ENCODE results near the gene MAP2K5. TPM values are rescaled to one million over a fixed set of nuclear protein-coding genes. Genes with fewer than 3 reads are reported as not detected.

MAP2K5 gene
- total and polyA plus RNA-seq, 9 of the 15 experiments (the other 6 are each of a cell fraction or from before 2014, with no cell fraction given), result 0.41 to 16.5 (median 7.5) TPM

DNA sequence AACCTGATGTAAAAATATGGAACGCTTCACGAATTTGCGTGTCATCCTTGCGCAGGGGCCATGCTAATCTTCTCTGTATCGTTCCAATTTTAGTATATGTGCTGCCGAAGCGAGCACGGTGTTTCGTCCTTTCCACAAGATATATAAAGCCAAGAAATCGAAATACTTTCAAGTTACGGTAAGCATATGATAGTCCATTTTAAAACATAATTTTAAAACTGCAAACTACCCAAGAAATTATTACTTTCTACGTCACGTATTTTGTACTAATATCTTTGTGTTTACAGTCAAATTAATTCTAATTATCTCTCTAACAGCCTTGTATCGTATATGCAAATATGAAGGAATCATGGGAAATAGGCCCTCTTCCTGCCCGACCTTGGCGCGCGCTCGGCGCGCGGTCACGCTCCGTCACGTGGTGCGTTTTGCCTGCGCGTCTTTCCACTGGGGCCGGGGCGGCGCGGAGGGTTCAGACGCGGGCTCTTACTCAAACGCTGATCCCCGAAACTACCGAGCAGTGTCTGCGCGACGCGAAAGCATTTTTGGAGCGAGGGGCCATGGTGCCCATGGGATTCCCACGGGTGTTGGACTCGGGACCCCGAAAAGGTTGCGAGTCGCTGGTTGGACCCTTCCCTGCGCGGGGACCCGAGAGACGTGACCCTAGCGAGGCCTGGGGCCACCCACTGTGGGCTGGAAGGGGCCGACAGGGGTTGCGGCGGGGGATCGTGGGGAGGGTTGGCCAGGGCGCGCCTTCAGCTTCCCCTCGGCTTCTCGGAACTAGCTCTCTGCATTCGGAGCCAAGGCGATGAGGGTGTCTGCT is 297.6 kb downstream of the MAP2K5 start, which contains the start of gene RNU6-1 (continued):
- TF ChIP-seq ARID1B (IDR thresholded peaks at IDR 0.05), result no peak; the same call in 1 of the 2 replicates
- TF ChIP-seq, protein P1, sequence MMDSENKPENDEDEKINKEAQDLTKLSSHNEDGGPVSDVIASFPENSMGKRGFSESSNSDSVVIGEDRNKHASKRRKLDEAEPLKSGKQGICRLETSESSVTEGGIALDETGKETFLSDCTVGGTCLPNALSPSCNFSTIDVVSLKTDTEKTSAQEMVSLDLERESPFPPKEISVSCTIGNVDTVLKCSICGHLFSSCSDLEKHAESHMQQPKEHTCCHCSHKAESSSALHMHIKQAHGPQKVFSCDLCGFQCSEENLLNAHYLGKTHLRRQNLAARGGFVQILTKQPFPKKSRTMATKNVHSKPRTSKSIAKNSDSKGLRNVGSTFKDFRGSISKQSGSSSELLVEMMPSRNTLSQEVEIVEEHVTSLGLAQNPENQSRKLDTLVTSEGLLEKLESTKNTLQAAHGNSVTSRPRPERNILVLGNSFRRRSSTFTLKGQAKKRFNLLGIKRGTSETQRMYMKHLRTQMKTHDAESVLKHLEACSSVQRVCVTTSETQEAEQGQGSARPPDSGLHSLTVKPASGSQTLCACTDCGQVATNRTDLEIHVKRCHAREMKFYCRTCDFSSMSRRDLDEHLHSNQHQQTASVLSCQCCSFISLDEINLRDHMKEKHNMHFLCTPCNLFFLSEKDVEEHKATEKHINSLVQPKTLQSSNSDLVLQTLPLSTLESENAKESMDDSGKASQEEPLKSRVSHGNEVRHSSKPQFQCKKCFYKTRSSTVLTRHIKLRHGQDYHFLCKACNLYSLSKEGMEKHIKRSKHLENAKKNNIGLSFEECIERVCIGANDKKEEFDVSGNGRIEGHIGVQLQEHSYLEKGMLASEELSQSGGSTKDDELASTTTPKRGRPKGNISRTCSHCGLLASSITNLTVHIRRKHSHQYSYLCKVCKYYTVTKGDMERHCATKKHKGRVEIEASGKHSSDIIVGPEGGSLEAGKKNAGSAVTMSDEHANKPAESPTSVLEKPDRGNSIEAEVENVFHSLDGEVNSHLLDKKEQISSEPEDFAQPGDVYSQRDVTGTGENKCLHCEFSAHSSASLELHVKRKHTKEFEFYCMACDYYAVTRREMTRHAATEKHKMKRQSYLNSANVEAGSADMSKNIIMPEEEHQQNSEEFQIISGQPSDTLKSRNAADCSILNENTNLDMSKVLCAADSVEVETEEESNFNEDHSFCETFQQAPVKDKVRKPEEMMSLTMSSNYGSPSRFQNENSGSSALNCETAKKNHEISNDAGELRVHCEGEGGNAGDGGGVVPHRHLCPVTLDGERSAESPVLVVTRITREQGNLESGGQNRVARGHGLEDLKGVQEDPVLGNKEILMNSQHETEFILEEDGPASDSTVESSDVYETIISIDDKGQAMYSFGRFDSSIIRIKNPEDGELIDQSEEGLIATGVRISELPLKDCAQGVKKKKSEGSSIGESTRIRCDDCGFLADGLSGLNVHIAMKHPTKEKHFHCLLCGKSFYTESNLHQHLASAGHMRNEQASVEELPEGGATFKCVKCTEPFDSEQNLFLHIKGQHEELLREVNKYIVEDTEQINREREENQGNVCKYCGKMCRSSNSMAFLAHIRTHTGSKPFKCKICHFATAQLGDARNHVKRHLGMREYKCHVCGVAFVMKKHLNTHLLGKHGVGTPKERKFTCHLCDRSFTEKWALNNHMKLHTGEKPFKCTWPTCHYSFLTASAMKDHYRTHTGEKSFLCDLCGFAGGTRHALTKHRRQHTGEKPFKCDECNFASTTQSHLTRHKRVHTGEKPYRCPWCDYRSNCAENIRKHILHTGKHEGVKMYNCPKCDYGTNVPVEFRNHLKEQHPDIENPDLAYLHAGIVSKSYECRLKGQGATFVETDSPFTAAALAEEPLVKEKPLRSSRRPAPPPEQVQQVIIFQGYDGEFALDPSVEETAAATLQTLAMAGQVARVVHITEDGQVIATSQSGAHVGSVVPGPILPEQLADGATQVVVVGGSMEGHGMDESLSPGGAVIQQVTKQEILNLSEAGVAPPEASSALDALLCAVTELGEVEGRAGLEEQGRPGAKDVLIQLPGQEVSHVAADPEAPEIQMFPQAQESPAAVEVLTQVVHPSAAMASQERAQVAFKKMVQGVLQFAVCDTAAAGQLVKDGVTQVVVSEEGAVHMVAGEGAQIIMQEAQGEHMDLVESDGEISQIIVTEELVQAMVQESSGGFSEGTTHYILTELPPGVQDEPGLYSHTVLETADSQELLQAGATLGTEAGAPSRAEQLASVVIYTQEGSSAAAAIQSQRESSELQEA (IDR thresholded peaks at IDR 0.05; ENCODE audit: low read depth), result no peak
- TF ChIP-seq, protein P2, sequence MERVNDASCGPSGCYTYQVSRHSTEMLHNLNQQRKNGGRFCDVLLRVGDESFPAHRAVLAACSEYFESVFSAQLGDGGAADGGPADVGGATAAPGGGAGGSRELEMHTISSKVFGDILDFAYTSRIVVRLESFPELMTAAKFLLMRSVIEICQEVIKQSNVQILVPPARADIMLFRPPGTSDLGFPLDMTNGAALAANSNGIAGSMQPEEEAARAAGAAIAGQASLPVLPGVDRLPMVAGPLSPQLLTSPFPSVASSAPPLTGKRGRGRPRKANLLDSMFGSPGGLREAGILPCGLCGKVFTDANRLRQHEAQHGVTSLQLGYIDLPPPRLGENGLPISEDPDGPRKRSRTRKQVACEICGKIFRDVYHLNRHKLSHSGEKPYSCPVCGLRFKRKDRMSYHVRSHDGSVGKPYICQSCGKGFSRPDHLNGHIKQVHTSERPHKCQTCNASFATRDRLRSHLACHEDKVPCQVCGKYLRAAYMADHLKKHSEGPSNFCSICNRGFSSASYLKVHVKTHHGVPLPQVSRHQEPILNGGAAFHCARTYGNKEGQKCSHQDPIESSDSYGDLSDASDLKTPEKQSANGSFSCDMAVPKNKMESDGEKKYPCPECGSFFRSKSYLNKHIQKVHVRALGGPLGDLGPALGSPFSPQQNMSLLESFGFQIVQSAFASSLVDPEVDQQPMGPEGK (CRISPR knock-in tag; IDR thresholded peaks at IDR 0.05; ENCODE audit: borderline replicate concordance), result 0 out of 2 replicates have a peak, but pooled peaks have one; percentile 40
- TF ChIP-seq OTX1 (CRISPR knock-in tag; IDR thresholded peaks at IDR 0.05), result no peak
- TF ChIP-seq, protein P3, sequence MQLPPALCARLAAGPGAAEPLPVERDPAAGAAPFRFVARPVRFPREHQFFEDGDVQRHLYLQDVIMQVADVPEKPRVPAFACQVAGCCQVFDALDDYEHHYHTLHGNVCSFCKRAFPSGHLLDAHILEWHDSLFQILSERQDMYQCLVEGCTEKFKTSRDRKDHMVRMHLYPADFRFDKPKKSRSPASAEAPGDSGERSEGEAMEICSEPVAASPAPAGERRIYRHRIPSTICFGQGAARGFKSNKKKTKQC (CRISPR knock-in tag; IDR thresholded peaks at IDR 0.05), result no peak
- TF ChIP-seq ZNF347 (CRISPR knock-in tag; IDR thresholded peaks at IDR 0.05; ENCODE audit: low read depth), result no peak
- TF ChIP-seq PRMT5 (CRISPR knock-in tag; IDR thresholded peaks at IDR 0.05), result no peak
- no peak for TF ChIP-seq ZNF707 (CRISPR knock-in tag; conservative IDR thresholded peaks at IDR 0.05)
- peak in 2 of 3 experiments; percentile 9 to 28 for TF ChIP-seq YY1 (IDR thresholded peaks at IDR 0.05; ENCODE audit: borderline replicate concordance in 1 of 3, control insufficient read depth in 1 of 3, extremely low read depth in 1 of 3, insufficient read depth in 3 of 3, insufficient read length in 1 of 3, insufficient replicate concordance in 2 of 3, low read depth in 1 of 3, low read length in 2 of 3)
- peak; percentile 97 for TF ChIP-seq RAD51 (IDR thresholded peaks at IDR 0.05; ENCODE audit: borderline replicate concordance, low read depth)
- TF ChIP-seq ZNF76 (CRISPR knock-in tag; IDR thresholded peaks at IDR 0.05; ENCODE audit: borderline replicate concordance), result no peak
- no peak for TF ChIP-seq DIDO1 (tag; IDR thresholded peaks at IDR 0.05; ENCODE audit: low read depth)
- no peak for TF ChIP-seq ZNF785 (CRISPR knock-in tag; IDR thresholded peaks at IDR 0.05)
- no peak for TF ChIP-seq KAT2B (IDR thresholded peaks at IDR 0.05; ENCODE audit: low read depth, low read length)
- no peak for TF ChIP-seq TCF7 (IDR thresholded peaks at IDR 0.05; ENCODE audit: borderline replicate concordance)
